WTC11 (cell line): Measurements from ENCODE around the gene GJA10.

Source experiments
- CTCF ChIP-seq: fragments of 200-600 bp; IDR thresholded peaks from 2 replicates; pipeline ENCODE4 v1.8.0; 2022; ENCODE audit warnings: antibody characterized with exemption
- ETV6 ChIP-seq: sonication (generic); formaldehyde crosslinking; IDR thresholded peaks from 2 replicates; pipeline ENCODE4 v1.8.1; 2022; ENCODE audit warnings: mild to moderate bottlenecking, missing genetic modification reagents
- ZNF263 ChIP-seq: sonication (generic); formaldehyde crosslinking; IDR thresholded peaks from 2 replicates; pipeline ENCODE4 v1.8.1; 2022; ENCODE audit warnings: low read depth, mild to moderate bottlenecking, moderate library complexity, missing genetic modification reagents
- ZNF317 ChIP-seq: sonication (generic); formaldehyde crosslinking; IDR thresholded peaks from 2 replicates; pipeline ENCODE4 v1.8.1; 2023; ENCODE audit warnings: low read depth, mild to moderate bottlenecking, moderate library complexity, missing genetic modification reagents, borderline replicate concordance
- ZNF396 ChIP-seq: fragments of 250-450 bp; sonication (Bioruptor Pico); IDR thresholded peaks from 2 replicates; pipeline ENCODE4 v1.8.0; 2021; ENCODE audit warnings: mild to moderate bottlenecking, moderate library complexity, borderline replicate concordance
- TF ChIP-seq, protein P1 (sequence below): sonication (generic); formaldehyde crosslinking; IDR thresholded peaks from 2 replicates; pipeline ENCODE4 v1.8.0; 2023; ENCODE audit warnings: mild to moderate bottlenecking, missing genetic modification reagents
- TF ChIP-seq, protein P2 (sequence below): sonication (generic); formaldehyde crosslinking; conservative IDR thresholded peaks from 2 replicates; pipeline ENCODE4 v1.8.1; 2022; ENCODE audit warnings: mild to moderate bottlenecking, missing genetic modification reagents

GRCh38 chr6:89941763-89942497 lies 47.7 kb downstream of the GJA10 start:
- TF ChIP-seq ZNF263 (no peak), CTCF (no peak), ZNF317 (no peak), ETV6 (CRISPR knock-in tag) (no peak), ZNF396 (CRISPR knock-in tag) (no peak)
- TF ChIP-seq, protein P1, sequence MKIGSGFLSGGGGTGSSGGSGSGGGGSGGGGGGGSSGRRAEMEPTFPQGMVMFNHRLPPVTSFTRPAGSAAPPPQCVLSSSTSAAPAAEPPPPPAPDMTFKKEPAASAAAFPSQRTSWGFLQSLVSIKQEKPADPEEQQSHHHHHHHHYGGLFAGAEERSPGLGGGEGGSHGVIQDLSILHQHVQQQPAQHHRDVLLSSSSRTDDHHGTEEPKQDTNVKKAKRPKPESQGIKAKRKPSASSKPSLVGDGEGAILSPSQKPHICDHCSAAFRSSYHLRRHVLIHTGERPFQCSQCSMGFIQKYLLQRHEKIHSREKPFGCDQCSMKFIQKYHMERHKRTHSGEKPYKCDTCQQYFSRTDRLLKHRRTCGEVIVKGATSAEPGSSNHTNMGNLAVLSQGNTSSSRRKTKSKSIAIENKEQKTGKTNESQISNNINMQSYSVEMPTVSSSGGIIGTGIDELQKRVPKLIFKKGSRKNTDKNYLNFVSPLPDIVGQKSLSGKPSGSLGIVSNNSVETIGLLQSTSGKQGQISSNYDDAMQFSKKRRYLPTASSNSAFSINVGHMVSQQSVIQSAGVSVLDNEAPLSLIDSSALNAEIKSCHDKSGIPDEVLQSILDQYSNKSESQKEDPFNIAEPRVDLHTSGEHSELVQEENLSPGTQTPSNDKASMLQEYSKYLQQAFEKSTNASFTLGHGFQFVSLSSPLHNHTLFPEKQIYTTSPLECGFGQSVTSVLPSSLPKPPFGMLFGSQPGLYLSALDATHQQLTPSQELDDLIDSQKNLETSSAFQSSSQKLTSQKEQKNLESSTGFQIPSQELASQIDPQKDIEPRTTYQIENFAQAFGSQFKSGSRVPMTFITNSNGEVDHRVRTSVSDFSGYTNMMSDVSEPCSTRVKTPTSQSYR (CRISPR knock-in tag) = no peak
- TF ChIP-seq, protein P2, sequence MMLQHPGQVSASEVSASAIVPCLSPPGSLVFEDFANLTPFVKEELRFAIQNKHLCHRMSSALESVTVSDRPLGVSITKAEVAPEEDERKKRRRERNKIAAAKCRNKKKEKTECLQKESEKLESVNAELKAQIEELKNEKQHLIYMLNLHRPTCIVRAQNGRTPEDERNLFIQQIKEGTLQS (CRISPR knock-in tag) = no peak
